GM19025 (cell line): ENCODE measurements around the gene SLC16A12.
"Not testable (repeated sequence)": the region's sequence is repeated elsewhere in the genome, so short reads cannot be mapped to it uniquely, and the experiment has no call there.

Source experiments
- ATAC-seq: cut with Tn5 transposase; IDR thresholded peaks from one replicate; pipeline ENCODE4 v1.9.1; 2021; ENCODE audit warnings: mild to moderate bottlenecking, low read depth, moderate library complexity; ENCODE audit not compliant: unreplicated experiment

The SLC16A12 gene

DNA sequence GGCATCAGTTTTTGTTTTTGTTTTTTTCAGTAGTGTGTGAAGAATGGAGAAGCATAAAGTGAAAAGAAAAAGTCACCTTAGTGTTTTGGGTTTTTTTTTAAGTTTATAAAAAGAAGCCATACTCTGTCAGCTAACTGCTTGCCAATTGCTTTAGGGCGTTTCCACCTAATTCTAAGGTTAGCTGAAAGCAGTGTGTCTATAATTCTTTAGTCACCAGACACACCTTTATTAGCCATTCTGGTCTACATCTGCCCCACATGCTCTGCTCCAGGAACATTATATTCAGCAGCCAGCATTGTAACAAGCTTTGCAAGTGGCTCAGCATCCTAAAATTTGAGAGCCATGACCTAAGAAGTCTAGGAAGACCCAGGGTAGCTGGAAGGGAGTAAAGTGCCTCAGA, 14.1 kb upstream of the SLC16A12 start:
- no peak for ATAC-seq

DNA sequence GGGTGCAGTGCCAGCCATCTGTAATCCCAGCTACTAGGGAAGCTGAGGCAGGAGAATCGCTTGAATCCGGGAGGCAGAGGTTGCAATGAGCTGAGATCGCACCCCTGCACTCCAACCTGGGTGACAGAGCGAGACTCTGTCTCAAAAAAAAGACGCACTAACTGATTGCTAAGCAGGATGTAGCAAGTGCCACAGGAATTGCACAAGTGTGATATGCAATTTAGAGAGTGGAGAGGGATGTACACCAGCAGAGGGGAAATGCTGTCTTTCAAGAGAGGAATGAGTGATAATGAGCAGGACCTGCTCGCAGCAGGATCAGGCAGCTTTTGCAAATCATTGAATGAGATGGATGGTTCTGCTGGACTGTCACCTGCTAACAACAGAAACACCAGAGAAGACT, 13.3 kb upstream of the SLC16A12 start:
- ATAC-seq = no peak

- ATAC-seq = no peak
Observed at GRCh38 chr10:89547853-89548513, 12.6 kb upstream of the SLC16A12 start.

DNA sequence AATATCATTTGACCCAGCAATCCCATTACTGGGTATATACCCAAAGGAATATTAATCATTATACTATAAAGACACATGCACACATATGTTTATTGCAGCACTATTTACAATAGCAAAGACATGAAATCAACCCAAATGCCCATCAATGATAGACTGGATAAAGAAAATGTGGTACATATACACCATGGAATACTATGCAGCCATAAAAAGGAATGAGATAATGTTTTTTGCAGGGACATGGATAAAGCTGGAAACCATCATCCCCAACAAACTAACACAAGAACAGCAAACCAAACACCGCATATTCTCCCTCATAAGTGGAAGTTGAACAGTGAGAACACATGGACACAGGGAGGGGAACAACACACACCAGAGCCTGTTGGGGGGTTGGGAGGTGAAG, 11.3 kb upstream of the SLC16A12 start:
- not testable (repeated sequence) for ATAC-seq

GRCh38 chr10:89543841-89544240, 8.4 kb upstream of the SLC16A12 start:
- ATAC-seq = no peak

- ATAC-seq = no peak
Observed at GRCh38 chr10:89540420-89540949, 5.1 kb upstream of the SLC16A12 start.

- no peak for ATAC-seq
Observed at GRCh38 chr10:89537364-89537763, 2.0 kb upstream of the SLC16A12 start.

DNA sequence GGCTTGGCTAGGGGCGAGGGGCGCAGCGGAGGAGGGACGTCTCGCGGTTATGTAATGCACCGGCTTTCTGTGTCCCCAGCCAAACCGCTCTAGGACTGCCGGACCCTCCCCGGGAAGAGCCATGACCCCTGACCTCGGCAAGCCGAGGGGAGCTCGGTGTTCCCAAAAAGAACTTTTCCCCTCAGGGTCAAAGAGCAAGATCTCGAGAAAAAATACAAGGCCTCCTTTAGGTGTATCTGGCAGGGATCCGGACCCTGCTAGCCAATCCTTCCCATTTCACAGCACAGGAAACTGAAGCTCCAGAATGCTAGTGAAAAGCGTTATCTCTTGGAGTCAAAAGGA, 590 bp upstream of the SLC16A12 start:
- ATAC-seq = no peak

GRCh38 chr10:89534826-89535166, 598 bp downstream of the SLC16A12 start:
- ATAC-seq = no peak

GRCh38 chr10:89532476-89532875, 2.9 kb downstream of the SLC16A12 start:
- ATAC-seq = no peak

GRCh38 chr10:89531359-89531758, 4.0 kb downstream of the SLC16A12 start:
- ATAC-seq = no peak

- not testable (repeated sequence) for ATAC-seq
Observed at GRCh38 chr10:89529711-89530110, 5.7 kb downstream of the SLC16A12 start.

- ATAC-seq = no peak
Observed at GRCh38 chr10:89526358-89526757, 9.0 kb downstream of the SLC16A12 start.

DNA sequence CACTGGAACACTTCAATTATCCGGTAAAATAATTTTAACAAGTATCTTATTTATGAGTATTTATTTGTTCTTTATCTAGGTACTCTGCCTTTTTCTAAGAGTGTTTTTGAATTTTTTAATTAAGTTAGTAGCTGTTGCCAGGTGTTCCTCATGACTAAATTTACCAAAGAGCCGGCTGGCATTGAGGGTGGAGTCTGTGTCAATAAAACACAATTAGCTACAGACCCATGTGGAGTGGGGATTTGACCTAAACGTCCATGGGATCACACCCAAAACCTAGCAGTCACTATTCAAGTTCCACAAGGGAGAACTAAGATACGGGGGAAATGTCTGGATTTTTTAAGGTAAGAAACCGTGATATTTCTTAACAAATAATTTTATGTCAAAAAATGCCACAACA, 9.8 kb downstream of the SLC16A12 start:
- ATAC-seq = no peak

DNA sequence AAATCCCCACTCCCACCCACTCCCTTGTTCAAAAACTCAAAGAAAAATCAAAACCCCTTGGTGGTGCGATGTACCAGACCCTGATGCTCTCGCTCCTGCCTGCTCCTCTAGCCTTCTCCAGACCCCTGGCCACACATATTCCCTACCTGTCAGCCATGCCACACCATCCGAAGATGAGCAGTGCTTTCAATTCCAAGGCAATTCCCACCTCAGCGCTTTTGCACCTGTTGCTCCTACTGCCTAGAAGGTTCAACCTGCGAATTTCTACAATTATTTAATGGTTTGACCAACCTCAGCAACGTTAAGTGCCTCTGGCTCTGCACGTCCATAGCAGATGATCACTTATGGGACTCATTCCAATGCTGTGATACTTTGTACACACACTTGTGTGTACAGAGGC, 11.1 kb downstream of the SLC16A12 start:
- no peak for ATAC-seq

- no peak for ATAC-seq
Observed at GRCh38 chr10:89523274-89523673, 12.1 kb downstream of the SLC16A12 start.

GRCh38 chr10:89522463-89522862, 12.9 kb downstream of the SLC16A12 start:
- no peak for ATAC-seq

GRCh38 chr10:89521368-89521767, 14.0 kb downstream of the SLC16A12 start:
- no peak for ATAC-seq

DNA sequence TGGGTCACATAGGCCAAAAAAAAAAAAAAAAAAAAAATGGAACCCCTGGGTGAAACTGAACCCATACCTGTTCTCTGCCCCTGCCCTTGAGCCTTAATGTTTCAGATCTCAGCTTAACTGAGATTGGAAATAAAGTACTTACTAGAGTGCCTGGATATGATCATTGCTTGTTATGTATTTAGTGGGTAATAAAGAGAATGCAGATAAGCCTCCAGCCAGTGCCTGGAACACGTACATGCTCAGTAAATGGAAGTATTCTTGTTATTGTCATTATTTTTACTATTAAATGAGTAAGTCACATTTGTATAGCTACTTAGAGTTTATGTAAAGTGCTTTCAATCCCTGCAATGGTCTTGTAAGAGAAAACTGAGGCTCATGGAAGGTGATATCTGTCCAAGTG, 14.7 kb downstream of the SLC16A12 start:
- no peak for ATAC-seq

DNA sequence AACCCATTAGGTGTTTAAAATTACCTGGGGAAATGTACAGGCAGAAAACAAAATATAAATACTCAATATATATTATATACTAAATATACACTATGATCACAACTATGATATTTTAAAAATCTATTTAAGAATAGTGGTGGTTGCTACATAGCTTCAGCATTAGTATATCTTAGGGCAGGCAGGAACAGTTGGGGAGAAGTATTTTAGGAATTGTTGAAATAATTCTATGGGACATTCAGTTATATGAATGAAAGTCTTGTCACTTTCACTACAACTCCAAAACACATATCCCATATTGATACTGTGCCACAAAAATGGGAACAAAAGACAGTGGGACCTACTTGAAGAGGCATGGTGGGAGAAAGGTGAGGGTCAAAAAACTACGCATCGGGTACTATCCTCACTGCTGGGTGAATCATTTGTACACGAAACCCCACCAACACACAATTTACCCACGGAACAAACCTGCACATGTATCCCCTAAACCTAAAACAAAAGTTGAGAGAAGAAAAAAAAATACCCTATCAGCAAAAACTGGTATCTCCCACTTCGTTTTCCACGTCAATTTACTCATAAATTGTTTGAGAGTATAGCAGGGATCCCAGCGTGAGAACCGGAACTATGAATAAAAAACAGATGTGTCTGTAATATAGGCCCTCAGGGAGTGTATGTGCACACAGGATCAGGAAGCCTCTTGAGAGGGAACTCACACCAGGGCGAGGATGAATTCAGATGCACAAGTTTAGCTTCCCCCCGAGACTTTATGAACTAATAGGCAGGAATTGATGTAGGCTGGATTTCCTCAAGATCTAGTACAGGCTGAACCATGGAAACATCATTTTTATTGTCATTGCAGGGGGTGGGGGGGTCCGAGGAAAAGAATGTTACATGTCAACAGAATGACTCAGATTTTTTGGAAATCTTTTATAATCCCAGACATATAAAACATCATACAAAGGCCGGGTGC, 16.2 kb downstream of the SLC16A12 start:
- ATAC-seq = no peak

GRCh38 chr10:89518108-89518507, 17.3 kb downstream of the SLC16A12 start:
- no peak for ATAC-seq
